Neural crest cell (in vitro differentiated cells): ENCODE results near the gene RIGI. TPM values are rescaled to one million over a fixed set of nuclear protein-coding genes. Genes with fewer than 3 reads are reported as not detected.

Experiments used
- DNase-seq: peaks from one replicate; pipeline ENCODE4 v3.0.0; 2021; ENCODE audit warnings: low read depth, mixed read lengths, low spot score
- H3K27ac Mint-ChIP-seq: one replicate; pipeline ENCODE4 v1.8.0; 2021; ENCODE audit warnings: mild to moderate bottlenecking, mixed read lengths; ENCODE audit not compliant: unreplicated experiment
- H3K27me3 Mint-ChIP-seq: 2 replicates; pipeline ENCODE4 v1.8.0; 2021; ENCODE audit warnings: low read depth, mild to moderate bottlenecking, mixed read lengths
- H3K36me3 Mint-ChIP-seq: 2 replicates; pipeline ENCODE4 v1.8.0; 2021; ENCODE audit warnings: low read depth, mild to moderate bottlenecking, mixed read lengths
- H3K4me1 Mint-ChIP-seq: 2 replicates; pipeline ENCODE4 v1.8.0; 2021; ENCODE audit warnings: mixed read lengths
- H3K4me3 Mint-ChIP-seq: one replicate; pipeline ENCODE4 v1.8.0; 2021; ENCODE audit warnings: mild to moderate bottlenecking, mixed read lengths
- H3K9me3 Mint-ChIP-seq: 2 replicates; pipeline ENCODE4 v1.8.0; 2021; ENCODE audit warnings: mixed read lengths
- CTCF ChIP-seq: fragments of 200-600 bp; sonication (generic); conservative IDR thresholded peaks from 2 replicates; pipeline ENCODE4 v1.5.0; 2021; ENCODE audit warnings: antibody characterized with exemption, mild to moderate bottlenecking
- total RNA-seq: library from RNA; stranded (reverse); gene quantifications from 2 replicates; pipeline ENCODE4 v1.2.1, GENCODE V29; 2021

The RIGI gene
- total RNA-seq, 1 donor from 2014 or later = 6.4 TPM

GRCh38 chr9:32545884-32546283 lies 19.9 kb upstream of the RIGI start:
- no peak overlapping the region for H3K27ac Mint-ChIP-seq
- DNase-seq = no peak
- H3K36me3 Mint-ChIP-seq = peaks cover 28% of the 10 kb centered on the region
- H3K4me1 Mint-ChIP-seq = peaks cover 22% of the 10 kb centered on the region
- H3K27me3 Mint-ChIP-seq = no peaks in the 10 kb centered on the region
- no peak for TF ChIP-seq CTCF
- H3K9me3 Mint-ChIP-seq = no peaks in the 10 kb centered on the region
- no peak overlapping the region for H3K4me3 Mint-ChIP-seq

- no peak for TF ChIP-seq CTCF
- Mint-ChIP-seq H3K27ac (no peak overlapping the region), H3K36me3 (peaks cover 21% of the 10 kb centered on the region), H3K9me3 (no peaks in the 10 kb centered on the region), H3K4me1 (no peaks in the 10 kb centered on the region), H3K27me3 (no peaks in the 10 kb centered on the region), H3K4me3 (no peak overlapping the region)
- no peak for DNase-seq
These were observed 17.1 kb upstream of the RIGI start for GRCh38 chr9:32543047-32543446.

- H3K36me3 Mint-ChIP-seq = peaks cover 21% of the 10 kb centered on the region
- TF ChIP-seq CTCF = no peak
These were observed 7.8 kb upstream of the RIGI start for GRCh38 chr9:32533816-32534215.

GRCh38 chr9:32533336-32533735 lies 7.3 kb upstream of the RIGI start:
- no peaks in the 10 kb centered on the region for H3K27me3 Mint-ChIP-seq
- H3K27ac Mint-ChIP-seq = no peak overlapping the region
- TF ChIP-seq CTCF = no peak
- H3K36me3 Mint-ChIP-seq = peaks cover 21% of the 10 kb centered on the region
- DNase-seq = no peak
- no peak overlapping the region for H3K4me3 Mint-ChIP-seq
- H3K9me3 Mint-ChIP-seq = no peaks in the 10 kb centered on the region
- H3K4me1 Mint-ChIP-seq = no peaks in the 10 kb centered on the region

More at GRCh38 chr9:32533816-32534215, 7.8 kb upstream of the RIGI start:
- Mint-ChIP-seq H3K4me3 (no peak overlapping the region), H3K27ac (no peak overlapping the region), H3K27me3 (no peaks in the 10 kb centered on the region), H3K9me3 (no peaks in the 10 kb centered on the region), H3K4me1 (no peaks in the 10 kb centered on the region)
- DNase-seq = no peak

- Mint-ChIP-seq H3K9me3 (peaks cover 10% of the 10 kb centered on the region), H3K27ac (no peak overlapping the region), H3K36me3 (peaks cover 27% of the 10 kb centered on the region), H3K4me3 (peak overlapping the region; percentile 90), H3K27me3 (no peaks in the 10 kb centered on the region), H3K4me1 (peaks cover 23% of the 10 kb centered on the region)
- TF ChIP-seq CTCF = no peak
- DNase-seq = no peak
These were observed 682 bp upstream of the RIGI start for GRCh38 chr9:32526707-32527048.

- peaks cover 23% of the 10 kb centered on the region for H3K4me1 Mint-ChIP-seq
- H3K27ac Mint-ChIP-seq = peak overlapping the region; percentile 58
- DNase-seq = no peak
- peaks cover 24% of the 10 kb centered on the region for H3K36me3 Mint-ChIP-seq
- peak overlapping the region; percentile 90 for H3K4me3 Mint-ChIP-seq
- peaks cover 10% of the 10 kb centered on the region for H3K9me3 Mint-ChIP-seq
- no peak for TF ChIP-seq CTCF
- no peaks in the 10 kb centered on the region for H3K27me3 Mint-ChIP-seq
These were observed 326 bp downstream of the RIGI start for GRCh38 chr9:32525709-32526030.
